A549 (cell line): Measurements from ENCODE around the gene FAM181A. TPM values are rescaled to one million over a fixed set of nuclear protein-coding genes. Genes with fewer than 3 reads are reported as not detected.

Experiments
- ATAC-seq, 2 experiments: fragments of 200-7000 bp in 1 of 2; fragments of >200 bp in 1 of 2; cut with Nextera tagmentation in 1 of 2; cut with Tn5 transposase in 1 of 2; 3 replicates each; pipeline versions ENCODE4 v1.8.0 to v1.9.1; 2018 to 2020; ENCODE audit warnings: mild to moderate bottlenecking in 1 of 2, moderate library complexity in 1 of 2
- CTCF ChIA-PET: fragments of 300-600 bp; sonication (Branson Sonifier 250); formaldehyde crosslinking; extraction: SDS; loops from one replicate; lab custom pipeline; 2021; ENCODE audit warnings: antibody characterized with exemption, inconsistent platforms; lab: Yijun Ruan, JAX
- POLR2A ChIA-PET: fragments of 350-600 bp; formaldehyde crosslinking; extraction: SDS; loops from one replicate; lab custom pipeline; 2021; ENCODE audit warnings: antibody characterized with exemption, inconsistent platforms; lab: Yijun Ruan, JAX
- DNase-seq, 2 experiments: peaks; one replicate each; pipeline versions ENCODE4 v3.0.0 to v3.0.0-alpha.2; 2011 to 2016; ENCODE audit warnings: low read depth in 1 of 2, low spot score in 1 of 2
- FAIRE-seq: peaks from 2 replicates; lab custom pipeline; 2011; peaks lifted over from hg19 to GRCh38; lab: Jason Lieb, UNC
- H3K27ac ChIP-seq, 2 experiments: fragments of >200 bp; sonication (Bioruptor Twin); formaldehyde crosslinking; 3 replicates each; pipeline ENCODE4 v1.5.1; 2016 to 2017
- H3K4me1 ChIP-seq: fragments of >200 bp; sonication (Bioruptor Twin); formaldehyde crosslinking; 3 replicates; pipeline ENCODE4 v1.6.1; 2016
- H3K4me2 ChIP-seq: fragments of >200 bp; sonication (Bioruptor Twin); formaldehyde crosslinking; 3 replicates; pipeline ENCODE4 v1.6.1; 2016
- H3K4me3 ChIP-seq: fragments of >200 bp; sonication (Bioruptor Twin); formaldehyde crosslinking; 3 replicates; pipeline ENCODE4 v1.5.1; 2016
- H3K9me3 ChIP-seq: fragments of >200 bp; sonication (Bioruptor Twin); formaldehyde crosslinking; 3 replicates; pipeline ENCODE4 v1.6.1; 2016
- CEBPB ChIP-seq, 2 experiments: fragments of >200 bp in 1 of 2; sonication (Bioruptor Twin) in 1 of 2; formaldehyde crosslinking in 1 of 2; IDR thresholded peaks; 2 replicates each; pipeline ENCODE4 v1.6.1; 2012 to 2016
- CHD4 ChIP-seq: fragments of 200-600 bp; sonication (generic); IDR thresholded peaks from 2 replicates; pipeline ENCODE4 v1.6.1; 2016; ENCODE audit warnings: antibody characterized with exemption, mild to moderate bottlenecking, borderline replicate concordance
- E2F6 ChIP-seq: IDR thresholded peaks from 2 replicates; pipeline ENCODE4 v1.6.1; 2012; ENCODE audit warnings: low read depth, borderline replicate concordance
- EHF ChIP-seq: fragments of 250-450 bp; sonication (Bioruptor Pico); IDR thresholded peaks from 2 replicates; pipeline ENCODE4 v1.5.0; 2020; ENCODE audit warnings: mild to moderate bottlenecking
- EHMT2 ChIP-seq: fragments of 200-600 bp; sonication (generic); IDR thresholded peaks from 2 replicates; pipeline ENCODE4 v1.6.1; 2016; ENCODE audit warnings: antibody characterized with exemption, low read depth, mild to moderate bottlenecking, moderate library complexity
- ELK1 ChIP-seq: fragments of 150-350 bp; IDR thresholded peaks from 2 replicates; pipeline ENCODE4 v1.6.1; 2014; ENCODE audit warnings: low read depth, mild to moderate bottlenecking, low read length
- EP300 ChIP-seq, 2 experiments: fragments of >200 bp; sonication (Bioruptor Twin); formaldehyde crosslinking; IDR thresholded peaks; 2 replicates in 1 of 2; 3 replicates in 1 of 2; pipeline ENCODE4 v1.6.1; 2016 to 2017
- FOSL2 ChIP-seq, 2 experiments: fragments of 450-650 bp in 1 of 2; fragments of >200 bp in 1 of 2; sonication (Bioruptor Twin) in 1 of 2; formaldehyde crosslinking; IDR thresholded peaks; 2 replicates each; pipeline versions ENCODE4 v1.5.0 to v1.6.1; 2016 to 2020; ENCODE audit warnings: mild to moderate bottlenecking in 1 of 2, moderate library complexity in 1 of 2
- GATA3 ChIP-seq: IDR thresholded peaks from 2 replicates; pipeline ENCODE4 v1.6.1; 2012; ENCODE audit warnings: borderline replicate concordance
- HOXB5 ChIP-seq: fragments of 250-450 bp; sonication (Bioruptor Pico); IDR thresholded peaks from 2 replicates; pipeline ENCODE4 v1.5.0; 2020; ENCODE audit warnings: mild to moderate bottlenecking, moderate library complexity
- JUNB ChIP-seq: fragments of >200 bp; sonication (Bioruptor Twin); formaldehyde crosslinking; IDR thresholded peaks from 2 replicates; pipeline ENCODE4 v1.6.1; 2016
- MAFK ChIP-seq: fragments of 450-650 bp; IDR thresholded peaks from 2 replicates; pipeline ENCODE4 v1.6.1; 2014; ENCODE audit not compliant: partially characterized antibody
- MAX ChIP-seq: IDR thresholded peaks from 2 replicates; pipeline ENCODE4 v1.6.1; 2012
- MYC ChIP-seq: IDR thresholded peaks from 2 replicates; pipeline ENCODE4 v1.6.1; 2012; ENCODE audit warnings: mild to moderate bottlenecking, inconsistent platforms, low read length, improper control_type of control experiment, borderline replicate concordance
- NFE2L2 ChIP-seq: fragments of 150-350 bp; conservative IDR thresholded peaks from 2 replicates; pipeline ENCODE4 v1.6.1; 2014; ENCODE audit warnings: low read length
- POLR2A ChIP-seq: IDR thresholded peaks from 2 replicates; pipeline ENCODE4 v1.6.1; 2012; ENCODE audit warnings: mild to moderate bottlenecking, low read length
- RAD21 ChIP-seq, 2 experiments: fragments of >200 bp in 1 of 2; sonication (Bioruptor Twin) in 1 of 2; formaldehyde crosslinking in 1 of 2; IDR thresholded peaks in 1 of 2; conservative IDR thresholded peaks in 1 of 2; 2 replicates in 1 of 2; 3 replicates in 1 of 2; pipeline ENCODE4 v1.6.1; 2012 to 2018; ENCODE audit warnings: inconsistent platforms in 1 of 2
- RARB ChIP-seq: fragments of 250-450 bp; sonication (Bioruptor Pico); IDR thresholded peaks from 2 replicates; pipeline ENCODE4 v1.8.0; 2021; ENCODE audit warnings: mild to moderate bottlenecking, moderate library complexity
- RCOR1 ChIP-seq: fragments of 150-350 bp; IDR thresholded peaks from 2 replicates; pipeline ENCODE4 v1.6.1; 2014; ENCODE audit warnings: antibody characterized with exemption, low read length, low read depth
- REST ChIP-seq: fragments of 200-600 bp; sonication (generic); IDR thresholded peaks from 2 replicates; pipeline ENCODE4 v1.6.1; 2016; ENCODE audit warnings: antibody characterized with exemption, mild to moderate bottlenecking, moderate library complexity
- RFX5 ChIP-seq: fragments of 450-650 bp; IDR thresholded peaks from 2 replicates; pipeline ENCODE4 v1.7.1; 2014; ENCODE audit warnings: antibody characterized with exemption, mild to moderate bottlenecking, moderate library complexity
- SMC3 ChIP-seq: fragments of >200 bp; sonication (Bioruptor Twin); formaldehyde crosslinking; IDR thresholded peaks from 3 replicates; pipeline ENCODE4 v1.6.1; 2018; ENCODE audit warnings: inconsistent platforms
- USF2 ChIP-seq: fragments of 450-650 bp; IDR thresholded peaks from 2 replicates; pipeline ENCODE4 v1.6.1; 2014; ENCODE audit warnings: antibody characterized with exemption
- ZC3H11A ChIP-seq: fragments of 450-650 bp; IDR thresholded peaks from 2 replicates; pipeline ENCODE4 v1.6.1; 2014; ENCODE audit warnings: antibody characterized with exemption, mild to moderate bottlenecking
- ZFP36 ChIP-seq: fragments of 450-650 bp; IDR thresholded peaks from 2 replicates; pipeline ENCODE4 v1.6.1; 2014; ENCODE audit warnings: borderline replicate concordance; ENCODE audit not compliant: partially characterized antibody
- WGBS: methylation state at CpG from one replicate; pipeline ENCODE4 v1.1.6; 2017; ENCODE audit errors: missing lambda C conversion rate; 5-methylcytosine and 5-hydroxymethylcytosine counted together
- polyA plus RNA-seq, 4 experiments: library from polyadenylated mRNA; depleted of rRNA in 3 of 4; stranded (reverse); fragments of >200 nt; fragmentation: RNase III in 1 of 4; extraction: RNeasy Plus Mini Kit Qiagen cat#74134 plus additional on column Dnase treatment in 1 of 4; gene quantifications; 2 replicates in 3 of 4; 3 replicates in 1 of 4; pipeline ENCODE4 v1.2.3, GENCODE V29; 2011 to 2017

FAM181A gene
- polyA plus RNA-seq, 2 of the 4 experiments (the other 2 are of a cell fraction): not detected

- H3K27ac ChIP-seq: no peak overlapping the region
- TF ChIP-seq EHF (no peak), EP300 (IDR thresholded peaks at IDR 0.05) (no peak), RARB (CRISPR knock-in tag) (no peak), RFX5 (no peak), FOSL2 (IDR thresholded peaks at IDR 0.05) (no peak), FOSL2 (CRISPR knock-in tag; IDR thresholded peaks at IDR 0.05) (no peak), RAD21 (conservative IDR thresholded peaks at IDR 0.05 in 1 of 2, IDR thresholded peaks at IDR 0.05 in 1 of 2) (no peak), MYC (no peak), MAFK (no peak)
- H3K4me1 ChIP-seq: no peaks in the 10 kb centered on the region
- WGBS: 30% methylated on average over 14 of the region's 14 CpGs
- DNase-seq (no peak), ATAC-seq (no peak; a peak in 1 of 6 replicates), FAIRE-seq (no peak)
- H3K4me3 ChIP-seq: no peak overlapping the region
- no peak overlapping the region for H3K4me2 ChIP-seq
- POLR2A ChIA-PET: no interaction called here
- CTCF ChIA-PET: interaction anchor here (0.8 to 1.4 kb wide), 2 partner anchors 8 to 25 kb away, joined by 3 to 6 read pairs; no protein-coding TSS in a partner anchor
- peaks cover 9% of the 10 kb centered on the region; the same call in 1 of the 3 replicates for H3K9me3 ChIP-seq
These were observed 12.0 kb upstream of the FAM181A start for GRCh38 chr14:93915070-93915705.

GRCh38 chr14:93915800-93916199, 11.3 kb upstream of the FAM181A start:
- ChIA-PET CTCF (interaction anchor here (1.4 kb wide), 1 partner anchor 24 kb away, joined by 6 read pairs; no protein-coding TSS in a partner anchor), POLR2A (no interaction called here)
- no peaks in the 10 kb centered on the region for H3K4me1 ChIP-seq
- no peak for TF ChIP-seq SMC3
- no peak for TF ChIP-seq REST
- TF ChIP-seq HOXB5 (CRISPR knock-in tag): no peak
- TF ChIP-seq POLR2A: no peak
- TF ChIP-seq NFE2L2: no peak
- no peak for TF ChIP-seq CHD4
- no peak for TF ChIP-seq ELK1
- ATAC-seq: no peak
- H3K9me3 ChIP-seq: peaks cover 9% of the 10 kb centered on the region; the same call in 1 of the 3 replicates
- DNase-seq: no peak
- no peak overlapping the region for H3K4me2 ChIP-seq
- H3K4me3 ChIP-seq: no peak overlapping the region
- H3K27ac ChIP-seq: no peak overlapping the region
- FAIRE-seq: no peak
- 9% methylated on average over 2 of the region's 2 CpGs for WGBS

- Histone ChIP-seq H3K4me2 (no peak overlapping the region), H3K4me1 (no peaks in the 10 kb centered on the region), H3K4me3 (no peak overlapping the region), H3K9me3 (peaks cover 9% of the 10 kb centered on the region; the same call in 1 of the 3 replicates), H3K27ac (no peak overlapping the region)
- no peak for DNase-seq
- ChIA-PET POLR2A (no interaction called here), CTCF (interaction anchor here (1.3 to 1.9 kb wide), 2 partner anchors 20 to 23 kb away, joined by 5 to 6 read pairs; no protein-coding TSS in a partner anchor)
- FAIRE-seq: no peak
- WGBS: 14% methylated on average over 3 of the region's 3 CpGs
- TF ChIP-seq JUNB (no peak), ELK1 (no peak), GATA3 (no peak), FOSL2 (IDR thresholded peaks at IDR 0.05) (no peak), FOSL2 (CRISPR knock-in tag; IDR thresholded peaks at IDR 0.05) (no peak), RCOR1 (no peak), CEBPB (IDR thresholded peaks at IDR 0.05) (no peak), HOXB5 (CRISPR knock-in tag) (no peak), EHMT2 (no peak), USF2 (no peak), MAX (no peak), ZFP36 (no peak), ZC3H11A (no peak), RAD21 (conservative IDR thresholded peaks at IDR 0.05 in 1 of 2, IDR thresholded peaks at IDR 0.05 in 1 of 2) (no peak), POLR2A (no peak), E2F6 (no peak)
- ATAC-seq: no peak
These were observed 10.6 kb upstream of the FAM181A start for GRCh38 chr14:93916498-93916897.
